Measurements from ENCODE around the gene IKZF5. TPM values are rescaled to one million over a fixed set of nuclear protein-coding genes. Genes with fewer than 3 reads are reported as not detected.
A peak's percentile ranks its signal among the peaks of the same experiment; 100 is the strongest.

Gene IKZF5
- total RNA-seq, 1 experiment from 2014 or later = 12.5 TPM

- TF ChIP-seq CTCF (conservative IDR thresholded peaks at IDR 0.05) = no peak
- no peak overlapping the region for H3K18ac ChIP-seq (ENCODE audit: insufficient read length, low read depth, low read length)
- no CpG with 5 or more reads among the region's 5 CpGs for WGBS (ENCODE audit: extremely low coverage, insufficient read length, low lambda C conversion rate)
- no peaks in the 10 kb centered on the region for H3K79me1 ChIP-seq (ENCODE audit: insufficient read depth, low read depth, low read length, poor library complexity, severe bottlenecking)
- no peak overlapping the region for H4K8ac ChIP-seq (replicated peaks; ENCODE audit: insufficient read length, low read depth, low read length)
- no peaks in the 10 kb centered on the region for H3K4me1 ChIP-seq (ENCODE audit: insufficient read depth, low read length)
- no peaks in the 10 kb centered on the region for H3K4me1 Mint-ChIP-seq
- peaks cover 0 to 25% (median 21%) of the 10 kb centered on the region in 3 experiments; a peak in 4 of 7 replicates for H3K36me3 Mint-ChIP-seq (ENCODE audit: insufficient read depth in 1 of 3, low read depth in 3 of 3)
- H3K4me3 Mint-ChIP-seq = no peak overlapping the region
- no peak overlapping the region for H3K14ac ChIP-seq (ENCODE audit: insufficient read depth, low read length)
- no peak overlapping the region for H4K5ac ChIP-seq (ENCODE audit: insufficient read length, low read depth, low read length)
- H3K56ac ChIP-seq (ENCODE audit: insufficient read length, low read depth, low read length) = no peak overlapping the region
- no peak for DNase-seq
- H2AK5ac ChIP-seq (ENCODE audit: insufficient read length, low read length) = no peak overlapping the region
- no peak overlapping the region for H2BK15ac ChIP-seq (ENCODE audit: low read depth, low read length)
- no peaks in the 10 kb centered on the region for H3K9me3 Mint-ChIP-seq
- no peak overlapping the region for H3K27ac ChIP-seq (ENCODE audit: insufficient read length, low read depth, low read length)
- no peak overlapping the region for H2AFZ ChIP-seq (ENCODE audit: low read length)
- no peak overlapping the region for H2BK12ac ChIP-seq (ENCODE audit: insufficient read length, low read depth, low read length)
- no peak overlapping the region for H2BK20ac ChIP-seq (ENCODE audit: low read depth, low read length, poor library complexity, severe bottlenecking)
- H3K27me3 Mint-ChIP-seq (ENCODE audit: low read depth) = no peaks in the 10 kb centered on the region
- no peak overlapping the region for H4K91ac ChIP-seq (ENCODE audit: insufficient read length, low read depth, low read length)
- H3K9me3 ChIP-seq (ENCODE audit: control insufficient read depth, low read depth, low read length) = no peaks in the 10 kb centered on the region
- H3T11ph ChIP-seq (ENCODE audit: low read length) = no peak overlapping the region
- no peaks in the 10 kb centered on the region for H3K23me2 ChIP-seq (ENCODE audit: insufficient read length, low read depth, low read length, poor library complexity, severe bottlenecking)
- H3K23ac ChIP-seq (ENCODE audit: insufficient read length, low read depth, low read length) = no peak overlapping the region
- H3K27ac Mint-ChIP-seq = peak overlapping the region in 2 of 3 experiments; percentile 11 to 91; a peak in 2 of 7 replicates
- no peak overlapping the region for H3K9ac ChIP-seq (ENCODE audit: extremely low read depth, insufficient read length, low read length)
- no peak overlapping the region for H2BK120ac ChIP-seq (ENCODE audit: low read depth, low read length, poor library complexity, severe bottlenecking)
- H3K4me2 ChIP-seq (ENCODE audit: insufficient read depth, insufficient read length, low read length) = no peak overlapping the region
- no peaks in the 10 kb centered on the region for H4K20me1 ChIP-seq (ENCODE audit: control insufficient read depth, insufficient read depth, insufficient read length)
- H3K79me2 ChIP-seq (ENCODE audit: insufficient read depth, low read length) = no peaks in the 10 kb centered on the region
- no peak overlapping the region for H3K4ac ChIP-seq (ENCODE audit: low read depth, low read length)
- H3K27me3 ChIP-seq (ENCODE audit: insufficient read depth, low read length) = no peaks in the 10 kb centered on the region
- H2BK5ac ChIP-seq (ENCODE audit: insufficient read length, low read length) = no peak overlapping the region
Measured at GRCh38 chr10:122990278-122990677, 18.3 kb downstream of the IKZF5 start.

Data from H9 (cell line).